H9 (cell line): ENCODE data around the gene F5. TPM values are rescaled to one million over a fixed set of nuclear protein-coding genes. Genes with fewer than 3 reads are reported as not detected.

ENCODE experiments used
- DNase-seq: peaks from one replicate; pipeline ENCODE4 v3.0.0-alpha.2; 2017
- H2AFZ ChIP-seq: one replicate; pipeline ENCODE4 v1.6.1; 2013; ENCODE audit warnings: mild to moderate bottlenecking, low read length, control low read depth, moderate library complexity
- H2AK5ac ChIP-seq: 2 replicates; pipeline ENCODE4 v1.6.1; 2013; ENCODE audit warnings: low read length, control low read depth, mixed read lengths; ENCODE audit not compliant: insufficient read length
- H2BK120ac ChIP-seq: one replicate; pipeline ENCODE4 v1.6.1; 2013; ENCODE audit warnings: low read depth, mild to moderate bottlenecking, low read length, control low read depth, inconsistent platforms; ENCODE audit not compliant: poor library complexity, severe bottlenecking
- H2BK12ac ChIP-seq: 2 replicates; pipeline ENCODE4 v1.6.1; 2013; ENCODE audit warnings: low read length, control low read depth, mixed read lengths, low read depth; ENCODE audit not compliant: insufficient read length
- H2BK15ac ChIP-seq: 2 replicates; pipeline ENCODE4 v1.6.1; 2013; ENCODE audit warnings: low read depth, low read length, control low read depth
- H2BK20ac ChIP-seq: one replicate; pipeline ENCODE4 v1.6.1; 2013; ENCODE audit warnings: low read depth, mild to moderate bottlenecking, low read length, control low read depth, inconsistent platforms; ENCODE audit not compliant: poor library complexity, severe bottlenecking
- H2BK5ac ChIP-seq: 2 replicates; pipeline ENCODE4 v1.6.1; 2013; ENCODE audit warnings: low read length, control low read depth, mixed read lengths; ENCODE audit not compliant: insufficient read length
- H3K14ac ChIP-seq: 2 replicates; pipeline ENCODE4 v1.6.1; 2013; ENCODE audit warnings: low read length, control low read depth; ENCODE audit not compliant: insufficient read depth
- H3K18ac ChIP-seq: 2 replicates; pipeline ENCODE4 v1.6.1; 2013; ENCODE audit warnings: low read depth, mild to moderate bottlenecking, mixed read lengths, low read length, control low read depth; ENCODE audit not compliant: insufficient read length
- H3K23ac ChIP-seq: 2 replicates; pipeline ENCODE4 v1.6.1; 2013; ENCODE audit warnings: low read length, control low read depth, mixed read lengths, low read depth; ENCODE audit not compliant: insufficient read length
- H3K23me2 ChIP-seq: 2 replicates; pipeline ENCODE4 v1.6.1; 2013; ENCODE audit warnings: low read depth, mild to moderate bottlenecking, mixed read lengths, low read length, control low read depth; ENCODE audit not compliant: insufficient read length, poor library complexity, severe bottlenecking
- H3K27ac ChIP-seq: 2 replicates; pipeline ENCODE4 v1.5.1; 2013; ENCODE audit warnings: low read length, control low read depth, mixed read lengths, low read depth; ENCODE audit not compliant: insufficient read length
- H3K27me3 ChIP-seq: 2 replicates; pipeline ENCODE4 v1.6.1; 2013; ENCODE audit warnings: low read length, control low read depth, inconsistent platforms; ENCODE audit not compliant: insufficient read depth
- H3K4ac ChIP-seq: 2 replicates; pipeline ENCODE4 v1.6.1; 2013; ENCODE audit warnings: low read depth, mild to moderate bottlenecking, control low read depth, inconsistent platforms, low read length, moderate library complexity
- H3K4me1 ChIP-seq: 2 replicates; pipeline ENCODE4 v1.6.1; 2013; ENCODE audit warnings: low read length, control low read depth, inconsistent platforms; ENCODE audit not compliant: insufficient read depth
- H3K4me2 ChIP-seq: 2 replicates; pipeline ENCODE4 v1.6.1; 2013; ENCODE audit warnings: low read length, control low read depth, mixed read lengths; ENCODE audit not compliant: insufficient read length, insufficient read depth
- H3K56ac ChIP-seq: 2 replicates; pipeline ENCODE4 v1.6.1; 2013; ENCODE audit warnings: low read depth, mild to moderate bottlenecking, mixed read lengths, low read length, control low read depth; ENCODE audit not compliant: insufficient read length
- H3K79me1 ChIP-seq: 2 replicates; pipeline ENCODE4 v1.6.1; 2013; ENCODE audit warnings: low read depth, mild to moderate bottlenecking, moderate library complexity, low read length, control low read depth, inconsistent platforms; ENCODE audit not compliant: insufficient read depth, poor library complexity, severe bottlenecking
- H3K79me2 ChIP-seq: 2 replicates; pipeline ENCODE4 v1.6.1; 2013; ENCODE audit warnings: low read length, control low read depth, inconsistent platforms; ENCODE audit not compliant: insufficient read depth
- H3K9ac ChIP-seq: 2 replicates; pipeline ENCODE4 v1.6.1; 2013; ENCODE audit warnings: low read length, control low read depth, mixed read lengths; ENCODE audit not compliant: insufficient read length; ENCODE audit errors: extremely low read depth
- H3K9me3 ChIP-seq: one replicate; pipeline ENCODE4 v1.6.1; 2013; ENCODE audit warnings: low read depth, low read length, inconsistent platforms; ENCODE audit not compliant: control insufficient read depth
- H3T11ph ChIP-seq: one replicate; pipeline ENCODE4 v1.6.1; 2013; ENCODE audit warnings: mild to moderate bottlenecking, low read length, control low read depth, inconsistent platforms
- H4K20me1 ChIP-seq: one replicate; pipeline ENCODE4 v1.6.1; 2013; ENCODE audit not compliant: control insufficient read depth, insufficient read length, insufficient read depth
- H4K5ac ChIP-seq: 2 replicates; pipeline ENCODE4 v1.6.1; 2013; ENCODE audit warnings: low read depth, mild to moderate bottlenecking, mixed read lengths, low read length, control low read depth; ENCODE audit not compliant: insufficient read length
- H4K8ac ChIP-seq: replicated peaks from 2 replicates; pipeline ENCODE4 v1.6.1; 2013; ENCODE audit warnings: low read length, control low read depth, mixed read lengths, low read depth; ENCODE audit not compliant: insufficient read length
- H4K91ac ChIP-seq: 2 replicates; pipeline ENCODE4 v1.6.1; 2013; ENCODE audit warnings: low read depth, mild to moderate bottlenecking, moderate library complexity, mixed read lengths, low read length, control low read depth; ENCODE audit not compliant: insufficient read length
- H3K27ac Mint-ChIP-seq, 3 experiments: 2 replicates in 2 of 3; 3 replicates in 1 of 3; pipeline ENCODE4 v1.8.0; 2020 to 2021; ENCODE audit warnings: mixed read lengths in 3 of 3, mild to moderate bottlenecking in 1 of 3, moderate library complexity in 1 of 3
- H3K27me3 Mint-ChIP-seq: 2 replicates; pipeline ENCODE4 v1.8.0; 2021; ENCODE audit warnings: low read depth, mild to moderate bottlenecking, moderate library complexity, mixed read lengths
- H3K36me3 Mint-ChIP-seq, 3 experiments: 2 replicates in 2 of 3; 3 replicates in 1 of 3; pipeline ENCODE4 v1.8.0; 2020 to 2021; ENCODE audit warnings: low read depth in 3 of 3, mixed read lengths in 3 of 3; ENCODE audit not compliant: insufficient read depth in 1 of 3
- H3K4me1 Mint-ChIP-seq, 2 experiments: 2 replicates each; pipeline ENCODE4 v1.8.0; 2020; ENCODE audit warnings: mixed read lengths in 2 of 2
- H3K4me3 Mint-ChIP-seq, 2 experiments: 2 replicates in 1 of 2; 3 replicates in 1 of 2; pipeline ENCODE4 v1.8.0; 2020 to 2021; ENCODE audit warnings: mild to moderate bottlenecking in 2 of 2, mixed read lengths in 2 of 2, moderate library complexity in 1 of 2
- H3K9me3 Mint-ChIP-seq, 2 experiments: 2 replicates in 1 of 2; 3 replicates in 1 of 2; pipeline ENCODE4 v1.8.0; 2020; ENCODE audit warnings: mild to moderate bottlenecking in 2 of 2, mixed read lengths in 2 of 2, moderate library complexity in 1 of 2
- WGBS: extraction: QIAGEN DNeasy Blood & Tissue Kit; methylation state at CpG from one replicate; pipeline ENCODE4 v1.1.7; 2013; ENCODE audit warnings: missing lambda C conversion rate, low lambda C conversion rate, mixed read lengths; ENCODE audit not compliant: insufficient read length; ENCODE audit errors: extremely low coverage; 5-methylcytosine and 5-hydroxymethylcytosine counted together
- total RNA-seq: library from RNA; stranded (reverse); gene quantifications from 2 replicates; pipeline ENCODE4 v1.2.1, GENCODE V29; 2021
- TF ChIP-seq, protein P1 (sequence below): fragments of 200-600 bp; sonication (generic); conservative IDR thresholded peaks from 3 replicates; pipeline ENCODE4 v1.8.0; 2021; ENCODE audit warnings: antibody characterized with exemption, mild to moderate bottlenecking

Gene F5
- total RNA-seq, 1 experiment from 2014 or later, result 0.04 TPM

GRCh38 chr1:169491845-169492281 is 94.4 kb downstream of the F5 start:
- Histone ChIP-seq H2BK120ac (no peak overlapping the region), H2BK20ac (no peak overlapping the region), H2AFZ (no peak overlapping the region), H3K9ac (no peak overlapping the region), H3K27me3 (no peaks in the 10 kb centered on the region), H3T11ph (no peak overlapping the region), H3K56ac (no peak overlapping the region), H3K27ac (no peak overlapping the region), H4K8ac (no peak overlapping the region), H3K9me3 (no peaks in the 10 kb centered on the region), H2AK5ac (no peak overlapping the region), H3K79me2 (no peaks in the 10 kb centered on the region), H3K4me2 (no peak overlapping the region), H3K79me1 (no peaks in the 10 kb centered on the region), H3K23ac (no peak overlapping the region), H4K5ac (no peak overlapping the region), H2BK15ac (no peak overlapping the region), H4K20me1 (no peaks in the 10 kb centered on the region), H3K23me2 (no peaks in the 10 kb centered on the region), H3K4ac (no peak overlapping the region), H3K14ac (no peak overlapping the region), H2BK12ac (no peak overlapping the region), H3K4me1 (no peaks in the 10 kb centered on the region), H4K91ac (no peak overlapping the region), H3K18ac (no peak overlapping the region), H2BK5ac (no peak overlapping the region)
- no peaks in the 10 kb centered on the region for H3K9me3 Mint-ChIP-seq
- H3K36me3 Mint-ChIP-seq, result no peaks in the 10 kb centered on the region; a peak in 1 of 7 replicates
- TF ChIP-seq, protein P1, sequence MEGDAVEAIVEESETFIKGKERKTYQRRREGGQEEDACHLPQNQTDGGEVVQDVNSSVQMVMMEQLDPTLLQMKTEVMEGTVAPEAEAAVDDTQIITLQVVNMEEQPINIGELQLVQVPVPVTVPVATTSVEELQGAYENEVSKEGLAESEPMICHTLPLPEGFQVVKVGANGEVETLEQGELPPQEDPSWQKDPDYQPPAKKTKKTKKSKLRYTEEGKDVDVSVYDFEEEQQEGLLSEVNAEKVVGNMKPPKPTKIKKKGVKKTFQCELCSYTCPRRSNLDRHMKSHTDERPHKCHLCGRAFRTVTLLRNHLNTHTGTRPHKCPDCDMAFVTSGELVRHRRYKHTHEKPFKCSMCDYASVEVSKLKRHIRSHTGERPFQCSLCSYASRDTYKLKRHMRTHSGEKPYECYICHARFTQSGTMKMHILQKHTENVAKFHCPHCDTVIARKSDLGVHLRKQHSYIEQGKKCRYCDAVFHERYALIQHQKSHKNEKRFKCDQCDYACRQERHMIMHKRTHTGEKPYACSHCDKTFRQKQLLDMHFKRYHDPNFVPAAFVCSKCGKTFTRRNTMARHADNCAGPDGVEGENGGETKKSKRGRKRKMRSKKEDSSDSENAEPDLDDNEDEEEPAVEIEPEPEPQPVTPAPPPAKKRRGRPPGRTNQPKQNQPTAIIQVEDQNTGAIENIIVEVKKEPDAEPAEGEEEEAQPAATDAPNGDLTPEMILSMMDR, result no peak
- H3K4me1 Mint-ChIP-seq, result peaks cover 14% of the 10 kb centered on the region in 2 experiments
- no peak overlapping the region for H3K4me3 Mint-ChIP-seq
- H3K27me3 Mint-ChIP-seq, result no peaks in the 10 kb centered on the region
- DNase-seq, result no peak
- no peak overlapping the region for H3K27ac Mint-ChIP-seq
- no CpG with 5 or more reads among the region's 3 CpGs for WGBS
